ENCODE data around the gene NDST1. TPM values are rescaled to one million over a fixed set of nuclear protein-coding genes. Genes with fewer than 3 reads are reported as not detected.
A peak's percentile ranks its signal among the peaks of the same experiment; 100 is the strongest.

NDST1 gene
- total RNA-seq, 1 donor from 2014 or later: 321 TPM

DNA sequence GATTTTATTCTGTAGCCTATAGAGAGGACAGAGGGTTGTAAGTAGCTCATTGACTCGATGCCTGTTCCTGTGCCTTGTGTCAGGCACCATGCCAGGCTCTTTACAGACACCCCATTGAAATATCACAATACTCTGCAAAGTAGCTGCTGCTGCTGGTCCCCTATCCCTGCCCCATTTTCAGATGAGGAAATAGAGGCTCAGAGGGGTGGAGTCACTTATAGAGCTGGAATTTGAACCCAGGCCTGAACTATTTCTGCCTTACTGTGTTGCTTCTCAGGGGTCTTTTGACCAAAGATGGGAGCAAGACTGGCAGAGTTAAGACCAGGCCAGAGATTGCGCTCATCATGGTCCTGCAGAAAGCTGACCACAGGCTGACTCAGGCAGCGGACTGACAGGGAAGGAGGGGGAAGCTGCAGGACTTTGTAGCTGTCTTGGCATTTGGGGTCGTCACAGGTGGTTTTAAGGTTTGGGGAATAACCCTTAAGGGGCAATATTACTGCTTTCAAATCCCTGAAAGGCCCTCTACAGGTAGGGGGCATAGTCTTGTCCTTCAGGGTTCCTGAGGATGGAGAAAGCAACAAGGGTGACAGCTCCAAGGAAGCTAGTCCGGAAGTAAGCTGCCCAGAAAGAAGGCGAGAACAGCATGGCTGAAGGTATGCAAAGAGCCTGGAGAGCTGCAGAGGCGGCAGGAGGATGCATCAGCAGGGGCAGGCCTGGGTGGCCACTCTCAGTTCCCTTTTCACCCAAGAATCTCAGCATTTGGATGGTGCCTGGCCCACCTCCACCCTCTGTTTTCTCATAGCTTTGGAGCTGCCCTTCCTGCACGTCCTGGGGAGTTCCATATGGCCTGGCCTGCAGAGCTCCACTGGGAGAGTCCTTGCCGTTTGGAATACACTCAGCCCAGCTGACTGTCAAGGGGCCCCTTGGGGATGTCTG lies 18.3 kb upstream of the NDST1 start:
- H3K36me3 Mint-ChIP-seq (ENCODE audit: low read depth, unreplicated experiment): peaks cover 15% of the 10 kb centered on the region
- H3K27ac Mint-ChIP-seq (ENCODE audit: unreplicated experiment): peak overlapping the region; percentile 95
- peaks cover 68% of the 10 kb centered on the region for H3K4me1 ChIP-seq (ENCODE audit: insufficient read depth, low read length)
- no peaks in the 10 kb centered on the region for H3K27me3 ChIP-seq (ENCODE audit: insufficient read depth, low read length)
- peaks cover 2% of the 10 kb centered on the region for H3K36me3 ChIP-seq (ENCODE audit: insufficient read depth, low read length)
- no peaks in the 10 kb centered on the region for H3K9me3 ChIP-seq (ENCODE audit: insufficient read depth, low read depth, low read length)
- no peak overlapping the region for H2AFZ ChIP-seq (ENCODE audit: low read depth, low read length)
- peak overlapping the region; percentile 82 for H3K4me3 ChIP-seq (ENCODE audit: insufficient read depth, low read depth, low read length)
- peaks cover 96% of the 10 kb centered on the region for H3K79me2 ChIP-seq (ENCODE audit: insufficient read depth, low read length)
- peak overlapping the region; percentile 98 for H3K9ac ChIP-seq (ENCODE audit: low read length)
- H3K27ac ChIP-seq (ENCODE audit: low read depth, low read length): peak overlapping the region; percentile 95
- TF ChIP-seq EZH2 (IDR thresholded peaks at IDR 0.05; ENCODE audit: insufficient read depth, low read length): no peak
- TF ChIP-seq, protein P1, sequence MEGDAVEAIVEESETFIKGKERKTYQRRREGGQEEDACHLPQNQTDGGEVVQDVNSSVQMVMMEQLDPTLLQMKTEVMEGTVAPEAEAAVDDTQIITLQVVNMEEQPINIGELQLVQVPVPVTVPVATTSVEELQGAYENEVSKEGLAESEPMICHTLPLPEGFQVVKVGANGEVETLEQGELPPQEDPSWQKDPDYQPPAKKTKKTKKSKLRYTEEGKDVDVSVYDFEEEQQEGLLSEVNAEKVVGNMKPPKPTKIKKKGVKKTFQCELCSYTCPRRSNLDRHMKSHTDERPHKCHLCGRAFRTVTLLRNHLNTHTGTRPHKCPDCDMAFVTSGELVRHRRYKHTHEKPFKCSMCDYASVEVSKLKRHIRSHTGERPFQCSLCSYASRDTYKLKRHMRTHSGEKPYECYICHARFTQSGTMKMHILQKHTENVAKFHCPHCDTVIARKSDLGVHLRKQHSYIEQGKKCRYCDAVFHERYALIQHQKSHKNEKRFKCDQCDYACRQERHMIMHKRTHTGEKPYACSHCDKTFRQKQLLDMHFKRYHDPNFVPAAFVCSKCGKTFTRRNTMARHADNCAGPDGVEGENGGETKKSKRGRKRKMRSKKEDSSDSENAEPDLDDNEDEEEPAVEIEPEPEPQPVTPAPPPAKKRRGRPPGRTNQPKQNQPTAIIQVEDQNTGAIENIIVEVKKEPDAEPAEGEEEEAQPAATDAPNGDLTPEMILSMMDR (IDR thresholded peaks at IDR 0.05; ENCODE audit: insufficient read depth, low read depth, low read length): no peak
- peak; percentile 62 for DNase-seq (ENCODE audit: low read depth)
- H3K9me3 Mint-ChIP-seq (ENCODE audit: unreplicated experiment): no peaks in the 10 kb centered on the region
- no peaks in the 10 kb centered on the region for H3K27me3 Mint-ChIP-seq (ENCODE audit: low read depth, unreplicated experiment)
- H3K4me3 Mint-ChIP-seq (ENCODE audit: unreplicated experiment): peak overlapping the region; percentile 87
- peaks cover 59% of the 10 kb centered on the region for H4K20me1 ChIP-seq (ENCODE audit: insufficient read depth, low read length)
- peak overlapping the region; percentile 96 for H3K4me2 ChIP-seq (ENCODE audit: low read length)
- no peak for FAIRE-seq
- H3K4me1 Mint-ChIP-seq (ENCODE audit: low read depth, unreplicated experiment): peaks cover 69% of the 10 kb centered on the region

DNA sequence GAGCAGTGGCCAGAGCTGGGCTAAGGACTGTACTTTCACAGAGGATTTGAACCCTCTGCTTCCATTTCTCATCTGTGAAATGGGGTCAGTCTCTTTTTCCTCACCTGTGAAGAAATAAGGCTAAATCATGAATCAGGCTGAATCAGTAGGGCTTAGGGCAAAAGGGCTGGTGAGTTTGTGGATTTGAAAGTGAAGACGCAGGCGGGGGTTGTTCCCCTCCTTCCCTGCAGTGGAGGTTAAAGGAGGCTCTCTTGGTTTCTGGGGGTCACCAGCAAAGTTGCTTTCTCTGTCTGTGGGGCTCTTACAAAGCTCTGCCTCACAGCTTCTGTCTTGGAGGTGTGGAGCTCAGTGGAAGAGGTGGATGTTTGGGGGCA lies 17.6 kb upstream of the NDST1 start:
- Histone ChIP-seq H4K20me1 (ENCODE audit: insufficient read depth, low read length) (peaks cover 59% of the 10 kb centered on the region), H3K9me3 (ENCODE audit: insufficient read depth, low read depth, low read length) (no peaks in the 10 kb centered on the region), H3K4me3 (ENCODE audit: insufficient read depth, low read depth, low read length) (peak overlapping the region; percentile 11), H2AFZ (ENCODE audit: low read depth, low read length) (no peak overlapping the region), H3K27me3 (ENCODE audit: insufficient read depth, low read length) (no peaks in the 10 kb centered on the region), H3K27ac (ENCODE audit: low read depth, low read length) (peak overlapping the region; percentile 95), H3K4me1 (ENCODE audit: insufficient read depth, low read length) (peaks cover 63% of the 10 kb centered on the region), H3K79me2 (ENCODE audit: insufficient read depth, low read length) (peaks cover 90% of the 10 kb centered on the region), H3K9ac (ENCODE audit: low read length) (peak overlapping the region; percentile 98), H3K4me2 (ENCODE audit: low read length) (peak overlapping the region; percentile 96), H3K36me3 (ENCODE audit: insufficient read depth, low read length) (peaks cover 2% of the 10 kb centered on the region)
- H3K27me3 Mint-ChIP-seq (ENCODE audit: low read depth, unreplicated experiment): no peaks in the 10 kb centered on the region
- peak overlapping the region; percentile 87 for H3K4me3 Mint-ChIP-seq (ENCODE audit: unreplicated experiment)
- TF ChIP-seq EZH2 (IDR thresholded peaks at IDR 0.05; ENCODE audit: insufficient read depth, low read length): no peak
- TF ChIP-seq, protein P1 (IDR thresholded peaks at IDR 0.05; ENCODE audit: insufficient read depth, low read depth, low read length): no peak
- no peaks in the 10 kb centered on the region for H3K9me3 Mint-ChIP-seq (ENCODE audit: unreplicated experiment)
- DNase-seq (ENCODE audit: low read depth) (no peak), FAIRE-seq (no peak)
- H3K27ac Mint-ChIP-seq (ENCODE audit: unreplicated experiment): peak overlapping the region; percentile 95
- H3K36me3 Mint-ChIP-seq (ENCODE audit: low read depth, unreplicated experiment): peaks cover 15% of the 10 kb centered on the region
- H3K4me1 Mint-ChIP-seq (ENCODE audit: low read depth, unreplicated experiment): peaks cover 63% of the 10 kb centered on the region

DNA sequence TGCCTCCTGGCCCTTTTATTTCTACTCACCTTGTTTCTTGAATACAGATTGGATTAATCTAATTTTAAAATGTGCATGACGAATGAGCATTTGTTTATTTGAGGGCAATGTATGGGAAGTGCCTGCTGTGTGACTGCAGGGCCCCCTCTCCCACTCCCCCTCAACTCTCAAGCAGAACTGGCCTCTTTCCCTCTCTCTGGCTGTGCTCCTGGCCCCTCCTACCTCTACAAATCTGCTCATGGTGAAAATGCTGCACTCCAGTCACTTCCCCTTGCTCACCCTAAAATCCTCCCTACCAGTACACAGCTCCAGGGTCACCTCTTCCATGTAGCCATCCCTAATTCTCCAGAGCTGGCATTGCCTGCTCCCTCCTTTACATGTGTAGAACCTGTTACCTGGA lies 17.2 kb upstream of the NDST1 start:
- TF ChIP-seq, protein P1 (IDR thresholded peaks at IDR 0.05; ENCODE audit: insufficient read depth, low read depth, low read length): no peak
- no peak for TF ChIP-seq EZH2 (IDR thresholded peaks at IDR 0.05; ENCODE audit: insufficient read depth, low read length)
- Mint-ChIP-seq H3K27ac (ENCODE audit: unreplicated experiment) (peak overlapping the region; percentile 95), H3K27me3 (ENCODE audit: low read depth, unreplicated experiment) (no peaks in the 10 kb centered on the region), H3K4me3 (ENCODE audit: unreplicated experiment) (peak overlapping the region; percentile 87), H3K36me3 (ENCODE audit: low read depth, unreplicated experiment) (peaks cover 18% of the 10 kb centered on the region), H3K9me3 (ENCODE audit: unreplicated experiment) (no peaks in the 10 kb centered on the region), H3K4me1 (ENCODE audit: low read depth, unreplicated experiment) (peaks cover 64% of the 10 kb centered on the region)
- H3K9me3 ChIP-seq (ENCODE audit: insufficient read depth, low read depth, low read length): no peaks in the 10 kb centered on the region
- H3K4me3 ChIP-seq (ENCODE audit: insufficient read depth, low read depth, low read length): peak overlapping the region; percentile 9
- no peaks in the 10 kb centered on the region for H3K27me3 ChIP-seq (ENCODE audit: insufficient read depth, low read length)
- peaks cover 2% of the 10 kb centered on the region for H3K36me3 ChIP-seq (ENCODE audit: insufficient read depth, low read length)
- no peak overlapping the region for H2AFZ ChIP-seq (ENCODE audit: low read depth, low read length)
- peak overlapping the region; percentile 96 for H3K4me2 ChIP-seq (ENCODE audit: low read length)
- H4K20me1 ChIP-seq (ENCODE audit: insufficient read depth, low read length): peaks cover 62% of the 10 kb centered on the region
- FAIRE-seq (no peak), DNase-seq (ENCODE audit: low read depth) (no peak)
- peak overlapping the region; percentile 95 for H3K27ac ChIP-seq (ENCODE audit: low read depth, low read length)
- H3K4me1 ChIP-seq (ENCODE audit: insufficient read depth, low read length): peaks cover 62% of the 10 kb centered on the region
- peak overlapping the region; percentile 98 for H3K9ac ChIP-seq (ENCODE audit: low read length)
- peaks cover 89% of the 10 kb centered on the region for H3K79me2 ChIP-seq (ENCODE audit: insufficient read depth, low read length)

All from astrocyte (in vitro differentiated cells and primary cell).